Articular chondrocyte of knee joint (primary cell): ENCODE measurements around the gene PTTG1. TPM values are rescaled to one million over a fixed set of nuclear protein-coding genes. Genes with fewer than 3 reads are reported as not detected.

ENCODE experiments used
- small RNA-seq: library from RNA; depleted of rRNA; stranded (forward); fragments of <200 nt; gene quantifications from one replicate; pipeline ENCODE3, GENCODE V24; 2012
- total RNA-seq: library from RNA; depleted of rRNA; stranded (reverse); fragments of >200 nt; gene quantifications from 2 replicates; pipeline ENCODE4 v1.2.3, GENCODE V29; 2012

PTTG1 gene
- 92.4 and 111 TPM in 2 replicates for total RNA-seq

GRCh38 chr5:160421625-160422258, at the start of gene PTTG1:
PTTG1 (plus strand) TSS chr5:160421855; CDS start chr5:160422313, 458 bp downstream.

GRCh38 chr5:160399402-160400353, 22.0 kb upstream of the PTTG1 start, which contains the start of gene FAM200C:
FAM200C (minus strand) TSS chr5:160400054; CDS start chr5:160395490, 4,564 bp downstream.

GRCh38 chr5:160418561-160419457, 2.8 kb upstream of the PTTG1 start, which contains the start of gene SLU7:
SLU7 (minus strand) TSS chr5:160419081; CDS start chr5:160415294, 3,787 bp downstream.

Small RNA genes within 50 kb of the gene (small RNA-seq; reads per million reads assigned to genes)
- not detected for gene MIR3142

Other genes with a start within 250 kb of the PTTG1 start
- gene FABP6, start 192.3 kb upstream of the PTTG1 start, total RNA-seq, result not detected in 2 replicates
- gene CCNJL, start 109.3 kb upstream of the PTTG1 start, total RNA-seq, result 0.13 and 0.43 TPM in 2 replicates
- gene C1QTNF2, start 51.2 kb upstream of the PTTG1 start, total RNA-seq, result 1.4 and 1.8 TPM in 2 replicates
- 4.6 and 5.1 TPM in 2 replicates for gene FAM200C, start 21.8 kb upstream of the PTTG1 start, total RNA-seq
- 73.8 and 86.0 TPM in 2 replicates for gene SLU7, start 2.8 kb upstream of the PTTG1 start, total RNA-seq